Right lobe of liver (tissue), 6 donors: ENCODE measurements around the gene IGF1R. TPM values are rescaled to one million over a fixed set of nuclear protein-coding genes. Genes with fewer than 3 reads are reported as not detected.

Source experiments
- ATAC-seq, 4 donors: fragments of 200-7000 bp; cut with Tn5 transposase; one replicate each; pipeline ENCODE4 v1.9.1; 2020; ENCODE audit warnings: mild to moderate bottlenecking in 4 of 4, moderate library complexity in 4 of 4
- DNase-seq, 3 donors: peaks; one replicate each; pipeline ENCODE4 v3.0.0-alpha.2; 2020
- H3K27ac ChIP-seq, 3 donors: fragments of 200-600 bp; one replicate each; pipeline ENCODE4 v1.8.0; 2022
- H3K27me3 ChIP-seq, 2 donors: fragments of 200-600 bp; one replicate each; pipeline ENCODE4 v1.8.0; 2022
- H3K36me3 ChIP-seq, 4 donors: fragments of 200-600 bp; sonication (generic) in 1 of 4; one replicate each; pipeline versions ENCODE4 v1.5.1 to v1.8.0; 2017 to 2022; ENCODE audit warnings: control low read depth in 1 of 4
- H3K4me1 ChIP-seq, 4 donors: fragments of 200-600 bp; sonication (generic) in 1 of 4; one replicate each; pipeline versions ENCODE4 v1.5.1 to v1.8.0; 2017 to 2022; ENCODE audit warnings: control low read depth in 1 of 4
- H3K4me3 ChIP-seq, 3 donors: fragments of 200-600 bp; one replicate each; pipeline ENCODE4 v1.8.0; 2022
- H3K9me3 ChIP-seq, 4 donors: fragments of 200-600 bp; sonication (generic) in 1 of 4; one replicate each; pipeline versions ENCODE4 v1.5.1 to v1.8.0; 2017 to 2022; ENCODE audit warnings: control low read depth in 1 of 4
- CTCF ChIP-seq, 4 donors: fragments of 200-600 bp in 3 of 4; fragments of 450-650 bp in 1 of 4; IDR thresholded peaks; one replicate each; pipeline versions ENCODE4 v1.5.1 to v1.8.0; 2016 to 2022; ENCODE audit warnings: antibody characterized with exemption in 4 of 4, mild to moderate bottlenecking in 2 of 4
- POLR2A ChIP-seq: fragments of 450-650 bp; IDR thresholded peaks from one replicate; pipeline ENCODE4 v1.6.1; 2017; ENCODE audit warnings: antibody characterized with exemption, mild to moderate bottlenecking
- WGBS: methylation state at CpG from one replicate; pipeline ENCODE4 v1.1.6; 2018; ENCODE audit warnings: low coverage, low lambda C conversion rate; ENCODE audit not compliant: insufficient coverage; ENCODE audit errors: missing lambda C conversion rate; 5-methylcytosine and 5-hydroxymethylcytosine counted together
- intact Hi-C, 2 donors: fragments of 100-400 bp; cut with DNase I; formaldehyde crosslinking; loops; one replicate each; pipeline versions ENCODE4 v1.11.2 to v1.14.1; 2022
- total RNA-seq, 6 experiments: library from RNA; depleted of rRNA in 2 of 6; stranded (reverse); fragments of >200 nt in 2 of 6; fragmentation: NEBNext Ultra II Directional in 3 of 6; extraction: Animal tissue kit (Norgen Biotek cat#: 25700) in 3 of 6; gene quantifications; one replicate each; pipeline versions ENCODE4 v1.1.0 to v1.2.4, GENCODE V29; 2016 to 2023
- donor health status: DM: no; HTN: yes; CAD: no.
- donor health status: DM: no; HTN: no; CAD: no.
- donor health status: DM: no; HTN: no; CAD: no.
- donor health status: DM: no; HTN: yes; CAD: no.
- donor health status: DM: no; HTN: yes; CAD: no.

The IGF1R gene
- total RNA-seq, 6 experiments from 2014 or later: 2.5 to 5.3 (median 3.8) TPM

GRCh38 chr15:98977441-98977840 lies 329.1 kb downstream of the IGF1R start:
- Histone ChIP-seq H3K36me3 (no peaks in the 10 kb centered on the region), H3K4me3 (no peak overlapping the region), H3K27me3 (no peaks in the 10 kb centered on the region), H3K9me3 (no peaks in the 10 kb centered on the region), H3K27ac (no peak overlapping the region), H3K4me1 (no peaks in the 10 kb centered on the region)
- DNase-seq (no peak), ATAC-seq (no peak)
- TF ChIP-seq POLR2A (no peak), CTCF (IDR thresholded peaks at IDR 0.05) (no peak)
- intact Hi-C loops: no loop called here
- WGBS: 72% methylated on average over 3 of the region's 3 CpGs

GRCh38 chr15:98978153-98978552 lies 329.8 kb downstream of the IGF1R start:
- intact Hi-C loops: no loop called here
- DNase-seq (no peak), ATAC-seq (no peak)
- no peak overlapping the region for H3K4me3 ChIP-seq
- no peaks in the 10 kb centered on the region for H3K4me1 ChIP-seq
- no peaks in the 10 kb centered on the region for H3K36me3 ChIP-seq
- WGBS: 69% methylated on average over 3 of the region's 3 CpGs
- H3K27ac ChIP-seq: no peak overlapping the region
- H3K27me3 ChIP-seq: no peaks in the 10 kb centered on the region
- TF ChIP-seq POLR2A: no peak
- TF ChIP-seq CTCF (IDR thresholded peaks at IDR 0.05): no peak
- H3K9me3 ChIP-seq: no peaks in the 10 kb centered on the region

GRCh38 chr15:98980899-98981228 lies 332.5 kb downstream of the IGF1R start:
- TF ChIP-seq POLR2A (no peak), CTCF (IDR thresholded peaks at IDR 0.05) (no peak)
- no peak for ATAC-seq
- no peak overlapping the region for H3K27ac ChIP-seq
- no peaks in the 10 kb centered on the region for H3K9me3 ChIP-seq
- no peak overlapping the region for H3K4me3 ChIP-seq
- no peak for DNase-seq
- H3K4me1 ChIP-seq: peaks cover 0 to 4% (median 0%) of the 10 kb centered on the region in 4 donors
- intact Hi-C loops: no loop called here
- WGBS: no CpG with 5 or more reads among the region's 4 CpGs
- H3K36me3 ChIP-seq: no peaks in the 10 kb centered on the region
- H3K27me3 ChIP-seq: no peaks in the 10 kb centered on the region

- no peaks in the 10 kb centered on the region for H3K9me3 ChIP-seq
- H3K36me3 ChIP-seq: no peaks in the 10 kb centered on the region
- no peaks in the 10 kb centered on the region for H3K27me3 ChIP-seq
- 61% methylated on average over 9 of the region's 14 CpGs for WGBS
- no peak overlapping the region for H3K27ac ChIP-seq
- TF ChIP-seq CTCF (IDR thresholded peaks at IDR 0.05) (no peak), POLR2A (no peak)
- ATAC-seq: no peak
- intact Hi-C loops: no loop called here
- no peak overlapping the region for H3K4me3 ChIP-seq
- peaks cover 0 to 4% (median 0%) of the 10 kb centered on the region in 4 donors for H3K4me1 ChIP-seq
- no peak for DNase-seq
Measured at GRCh38 chr15:98981851-98982722, 333.7 kb downstream of the IGF1R start.
